ENCODE data around the gene GFRA1. TPM values are rescaled to one million over a fixed set of nuclear protein-coding genes. Genes with fewer than 3 reads are reported as not detected.

The GFRA1 gene
- total RNA-seq, 1 experiment from 2014 or later = 0.30 TPM

- Histone ChIP-seq H3K27me3 (ENCODE audit: insufficient read depth, low read length) (peaks cover 62% of the 10 kb centered on the region; the same call in 1 of the 2 replicates), H4K20me1 (ENCODE audit: insufficient read depth) (no peaks in the 10 kb centered on the region), H3K9me2 (ENCODE audit: insufficient read depth) (no peaks in the 10 kb centered on the region), H3K4me3 (replicated peaks in 1 of 2; ENCODE audit: low read depth in 1 of 2, low read length in 2 of 2) (no peak overlapping the region), H3K4me1 (ENCODE audit: control insufficient read depth in 1 of 2, insufficient read depth in 2 of 2, low read length in 2 of 2) (no peaks in the 10 kb centered on the region), H3K79me2 (ENCODE audit: insufficient read depth, low read length) (no peaks in the 10 kb centered on the region), H3K36me3 (ENCODE audit: control insufficient read depth in 1 of 2, insufficient read depth in 2 of 2, low read length in 2 of 2) (no peaks in the 10 kb centered on the region), H3K9ac (ENCODE audit: low read length) (no peak overlapping the region), H2AFZ (ENCODE audit: low read depth, low read length, poor library complexity, severe bottlenecking) (no peak overlapping the region), H3K9me3 (ENCODE audit: control insufficient read depth in 1 of 2, insufficient read depth in 1 of 2, low read depth in 1 of 2, low read length in 2 of 2) (no peaks in the 10 kb centered on the region), H3K27ac (ENCODE audit: low read depth, low read length) (no peak overlapping the region), H3K4me2 (ENCODE audit: low read length) (no peak overlapping the region)
- DNase-seq (ENCODE audit: low read depth, low spot score) (no peak), ATAC-seq (no peak)
- CTCF ChIA-PET = no interaction called here
- intact Hi-C loops (cut with micrococcal nuclease) = no loop called here
- RAD21 ChIA-PET (ENCODE audit: low non-redundant PET in 1 of 2, low total read pairs in 2 of 2, uncharacterized antibody in 2 of 2, unreplicated experiment in 2 of 2) = no interaction called here
- no TSS peak for BruUV-seq (replicated peaks)
- TF ChIP-seq REST (IDR thresholded peaks at IDR 0.05; ENCODE audit: low read depth) (no peak), SRF (IDR thresholded peaks at IDR 0.05; ENCODE audit: low read depth) (no peak), RAD21 (IDR thresholded peaks at IDR 0.05; ENCODE audit: low read depth) (no peak)
- POLR2A ChIA-PET = no interaction called here
Observed at GRCh38 chr10:116209781-116210180, 63.2 kb downstream of the GFRA1 start.

GRCh38 chr10:116208956-116209567 lies 63.9 kb downstream of the GFRA1 start:
- CTCF ChIA-PET = no interaction called here
- H3K79me2 ChIP-seq (ENCODE audit: insufficient read depth, low read length) = no peaks in the 10 kb centered on the region
- H3K9me3 ChIP-seq (ENCODE audit: control insufficient read depth in 1 of 2, insufficient read depth in 1 of 2, low read depth in 1 of 2, low read length in 2 of 2) = no peaks in the 10 kb centered on the region
- H3K27ac ChIP-seq (ENCODE audit: low read depth, low read length) = no peak overlapping the region
- no peaks in the 10 kb centered on the region for H3K4me1 ChIP-seq (ENCODE audit: control insufficient read depth in 1 of 2, insufficient read depth in 2 of 2, low read length in 2 of 2)
- no peaks in the 10 kb centered on the region for H3K36me3 ChIP-seq (ENCODE audit: control insufficient read depth in 1 of 2, insufficient read depth in 2 of 2, low read length in 2 of 2)
- no peak for ATAC-seq
- peaks cover 55% of the 10 kb centered on the region; the same call in 1 of the 2 replicates for H3K27me3 ChIP-seq (ENCODE audit: insufficient read depth, low read length)
- DNase-seq (ENCODE audit: low read depth, low spot score) = no peak
- POLR2A ChIA-PET = no interaction called here
- no peak overlapping the region for H3K9ac ChIP-seq (ENCODE audit: low read length)
- H3K4me3 ChIP-seq (replicated peaks in 1 of 2; ENCODE audit: low read depth in 1 of 2, low read length in 2 of 2) = no peak overlapping the region
- H4K20me1 ChIP-seq (ENCODE audit: insufficient read depth) = no peaks in the 10 kb centered on the region
- intact Hi-C loops (cut with micrococcal nuclease) = no loop called here
- H3K9me2 ChIP-seq (ENCODE audit: insufficient read depth) = no peaks in the 10 kb centered on the region
- H3K4me2 ChIP-seq (ENCODE audit: low read length) = no peak overlapping the region
- RAD21 ChIA-PET (ENCODE audit: low non-redundant PET in 1 of 2, low total read pairs in 2 of 2, uncharacterized antibody in 2 of 2, unreplicated experiment in 2 of 2) = no interaction called here
- no TSS peak for BruUV-seq (replicated peaks)
- no peak overlapping the region for H2AFZ ChIP-seq (ENCODE audit: low read depth, low read length, poor library complexity, severe bottlenecking)
- TF ChIP-seq SIN3A (IDR thresholded peaks at IDR 0.05; ENCODE audit: low read depth) (no peak), ZBTB33 (IDR thresholded peaks at IDR 0.05; ENCODE audit: extremely low read depth, insufficient replicate concordance, low read length) (no peak), SP1 (IDR thresholded peaks at IDR 0.05; ENCODE audit: low read depth) (no peak), POLR2AphosphoS5 (IDR thresholded peaks at IDR 0.05; ENCODE audit: low read depth, low read length) (no peak), RAD21 (IDR thresholded peaks at IDR 0.05; ENCODE audit: low read depth) (no peak), REST (IDR thresholded peaks at IDR 0.05; ENCODE audit: low read depth) (no peak)
